K562 (cell line): ENCODE measurements around the gene GON4L. TPM values are rescaled to one million over a fixed set of nuclear protein-coding genes. Genes with fewer than 3 reads are reported as not detected.

Experiments
- ATAC-seq: fragments of 200-7000 bp; cut with Tn5 transposase; 3 replicates; pipeline ENCODE4 v1.9.1; 2020; ENCODE audit warnings: moderate library complexity
- BruUV-seq: library from RNA; stranded (reverse); fragments of 400-500 nt; replicated peaks from 2 replicates; lab custom pipeline; 2021; lab: Mats Ljungman, UMichigan
- CTCF ChIA-PET: fragments of 300-600 bp; formaldehyde crosslinking; extraction: SDS; loops from one replicate; lab custom pipeline; 2021; ENCODE audit warnings: low intra/inter-chr PET ratio; lab: Yijun Ruan, JAX
- POLR2A ChIA-PET: fragments of 300-600, 350-650 bp; sonication (Branson Sonifier 250); formaldehyde crosslinking; extraction: SDS; loops from one replicate; lab custom pipeline; 2021; ENCODE audit warnings: antibody characterized with exemption, inconsistent platforms; lab: Yijun Ruan, JAX
- DNase-seq, 4 experiments: peaks; one replicate each; pipeline versions ENCODE4 v3.0.0 to v3.0.0-alpha.2; 2011 to 2018; ENCODE audit warnings: low spot score in 3 of 4, mixed read lengths in 3 of 4; ENCODE audit errors: extremely low read depth in 1 of 4
- FAIRE-seq: peaks from 2 replicates; lab custom pipeline; 2011; peaks lifted over from hg19 to GRCh38; lab: Jason Lieb, UNC
- H2AFZ ChIP-seq: 2 replicates; pipeline ENCODE4 v1.6.0; 2011; ENCODE audit warnings: low read depth, low read length, control low read depth, inconsistent platforms
- H3K27ac ChIP-seq: fragments of 200-600 bp; 3 replicates; pipeline ENCODE4 v1.8.0; 2011; ENCODE audit warnings: low read depth, mild to moderate bottlenecking, control low read depth, inconsistent platforms, low read length, moderate library complexity, mixed read lengths; ENCODE audit errors: extremely low read depth
- H3K27me3 ChIP-seq, 2 experiments: fragments of 300-600 bp in 1 of 2; 2 replicates in 1 of 2; 3 replicates in 1 of 2; pipeline versions ENCODE4 v1.6.0 to v1.8.0; 2011; ENCODE audit warnings: inconsistent platforms in 2 of 2, low read length in 2 of 2, mild to moderate bottlenecking in 1 of 2, mixed read lengths in 1 of 2, moderate library complexity in 1 of 2; ENCODE audit not compliant: control insufficient read depth in 2 of 2, insufficient read depth in 2 of 2
- H3K36me3 ChIP-seq: fragments of 300-600 bp; 3 replicates; pipeline ENCODE4 v1.8.0; 2011; ENCODE audit warnings: mild to moderate bottlenecking, low read length, inconsistent platforms; ENCODE audit not compliant: control insufficient read depth, insufficient read depth
- H3K4me1 ChIP-seq, 2 experiments: fragments of 200-600 bp in 1 of 2; replicated peaks in 1 of 2; 2 replicates in 1 of 2; 3 replicates in 1 of 2; pipeline versions ENCODE4 v1.5.1 to v1.8.0; 2011; ENCODE audit warnings: inconsistent platforms in 2 of 2, low read length in 2 of 2, mild to moderate bottlenecking in 1 of 2, mixed read lengths in 1 of 2, moderate library complexity in 1 of 2; ENCODE audit not compliant: control insufficient read depth in 2 of 2, insufficient read depth in 2 of 2
- H3K4me2 ChIP-seq: 2 replicates; pipeline ENCODE4 v1.6.1; 2011; ENCODE audit warnings: low read length, control low read depth, inconsistent platforms, mixed read lengths; ENCODE audit not compliant: insufficient read depth
- H3K4me3 ChIP-seq: fragments of 200-600 bp; sonication (generic), shearing (Covaris generic); 2 replicates; pipeline ENCODE4 v1.5.1; 2016; ENCODE audit warnings: control low read depth, inconsistent platforms
- H3K79me2 ChIP-seq: fragments of 200-600 bp; 3 replicates; pipeline ENCODE4 v1.8.0; 2011; ENCODE audit warnings: low read length, inconsistent platforms; ENCODE audit not compliant: control insufficient read depth, insufficient read depth
- H3K9ac ChIP-seq, 2 experiments: 2 replicates each; pipeline versions ENCODE4 v1.6.0 to v1.6.1; 2011; ENCODE audit warnings: low read depth in 2 of 2, low read length in 2 of 2, control low read depth in 1 of 2, inconsistent platforms in 1 of 2, mild to moderate bottlenecking in 1 of 2, mixed read lengths in 1 of 2; ENCODE audit not compliant: insufficient read depth in 1 of 2
- H3K9me1 ChIP-seq: one replicate; pipeline ENCODE4 v1.6.0; 2011; ENCODE audit warnings: inconsistent platforms, mild to moderate bottlenecking, low read length, moderate library complexity; ENCODE audit not compliant: control insufficient read depth, insufficient read depth
- H3K9me3 ChIP-seq: replicated peaks from 2 replicates; pipeline ENCODE4 v1.5.1; 2011; ENCODE audit warnings: low read depth, low read length, inconsistent platforms; ENCODE audit not compliant: control insufficient read depth, insufficient read depth
- H4K20me1 ChIP-seq: replicated peaks from 2 replicates; pipeline ENCODE4 v1.6.1; 2011; ENCODE audit warnings: low read length, inconsistent platforms, mixed read lengths; ENCODE audit not compliant: control insufficient read depth, insufficient read depth
- ARHGAP35 ChIP-seq: fragments of 450-650 bp; IDR thresholded peaks from 2 replicates; pipeline ENCODE4 v1.6.1; 2018; ENCODE audit not compliant: partially characterized antibody
- BDP1 ChIP-seq: IDR thresholded peaks from 3 replicates; pipeline ENCODE4 v1.6.1; 2011; ENCODE audit not compliant: insufficient read length, insufficient read depth
- CTCF ChIP-seq, 3 experiments: IDR thresholded peaks in 2 of 3; conservative IDR thresholded peaks in 1 of 3; 2 replicates each; pipeline ENCODE4 v1.5.1; 2011 to 2012; ENCODE audit warnings: low read length in 3 of 3, mild to moderate bottlenecking in 3 of 3, control low read depth in 2 of 3, improper control_type of control experiment in 1 of 3, inconsistent platforms in 1 of 3, low read depth in 1 of 3, mixed read lengths in 1 of 3, moderate library complexity in 1 of 3; ENCODE audit not compliant: insufficient read depth in 2 of 3
- HNRNPUL1 ChIP-seq: fragments of 200-400 bp; formaldehyde crosslinking; IDR thresholded peaks from 2 replicates; pipeline ENCODE4 v1.6.1; 2017; ENCODE audit warnings: low read length
- MTA3 ChIP-seq: fragments of 450-650 bp; formaldehyde crosslinking; IDR thresholded peaks from 2 replicates; pipeline ENCODE4 v1.6.1; 2017; ENCODE audit warnings: mild to moderate bottlenecking, borderline replicate concordance
- NR1H2 ChIP-seq: sonication (generic); formaldehyde crosslinking; IDR thresholded peaks from 2 replicates; pipeline ENCODE4 v1.4.0; 2020; ENCODE audit warnings: mild to moderate bottlenecking, missing genetic modification reagents
- NR2C1 ChIP-seq, 2 experiments: fragments of 450-650 bp; IDR thresholded peaks; 2 replicates each; pipeline ENCODE4 v1.6.1; 2017; ENCODE audit warnings: mild to moderate bottlenecking in 2 of 2, antibody characterized with exemption in 1 of 2, inconsistent platforms in 1 of 2, missing compliant biosample characterization in 1 of 2, missing genetic modification characterization in 1 of 2
- RREB1 ChIP-seq: fragments of 250-450 bp; sonication (Bioruptor Pico); IDR thresholded peaks from 2 replicates; pipeline ENCODE4 v1.4.0; 2020
- SRSF3 ChIP-seq: fragments of 200-400 bp; formaldehyde crosslinking; IDR thresholded peaks from 2 replicates; pipeline ENCODE4 v1.6.1; 2016; ENCODE audit warnings: mild to moderate bottlenecking, low read length, moderate library complexity; ENCODE audit not compliant: insufficient read depth
- TAF9B ChIP-seq: fragments of 450-650 bp; IDR thresholded peaks from 2 replicates; pipeline ENCODE4 v1.6.1; 2018; ENCODE audit warnings: mild to moderate bottlenecking; ENCODE audit not compliant: partially characterized antibody
- TRIM24 ChIP-seq, 2 experiments: fragments of 450-650 bp; IDR thresholded peaks; 2 replicates each; pipeline ENCODE4 v1.6.1; 2016
- ZNF24 ChIP-seq: fragments of 450-650 bp; IDR thresholded peaks from 2 replicates; pipeline ENCODE4 v1.6.1; 2016
- ZNF76 ChIP-seq: fragments of 250-450 bp; sonication (Bioruptor Pico); IDR thresholded peaks from 2 replicates; pipeline ENCODE4 v1.4.0; 2020; ENCODE audit warnings: mild to moderate bottlenecking, moderate library complexity, borderline replicate concordance
- ZNF780A ChIP-seq: fragments of 250-450 bp; sonication (Bioruptor Pico); IDR thresholded peaks from 2 replicates; pipeline ENCODE4 v1.5.0; 2021; ENCODE audit warnings: mild to moderate bottlenecking
- WGBS: fragments of 100-300 bp; shearing (Covaris generic); methylation state at CpG from one replicate; pipeline ENCODE4 v1.1.6; 2016; ENCODE audit warnings: low coverage, mixed read lengths; ENCODE audit not compliant: insufficient coverage; ENCODE audit errors: missing lambda C conversion rate; 5-methylcytosine and 5-hydroxymethylcytosine counted together
- in situ Hi-C: fragments of 300-500 bp; cut with MboI; formaldehyde crosslinking; loops from 4 replicates; pipeline ENCODE4 v1.15.0; 2018; ENCODE audit warnings: inconsistent platforms, mixed read lengths
- intact Hi-C: fragments of 100-400 bp; cut with micrococcal nuclease; formaldehyde crosslinking; loops from 2 replicates; pipeline ENCODE4 v1.14.2; 2022
- polyA plus RNA-seq, 8 experiments: library from polyadenylated mRNA; depleted of rRNA in 4 of 8; stranded (reverse) in 5 of 8; unstranded in 3 of 8; fragments of >200 nt; fragmentation: Nextera tagmentation in 2 of 8; fragmentation: Illumina TruSeq in 1 of 8; extraction: Ambion mirVana in 2 of 8; extraction: Trizol in 1 of 8; gene quantifications; 2 replicates each; pipeline versions ENCODE4 v1.2.1 to v1.2.3, GENCODE V29; 2011 to 2014; ENCODE audit warnings: inconsistent platforms in 1 of 8, missing spikeins in 1 of 8
- total RNA-seq, 7 experiments: library from RNA; depleted of rRNA in 6 of 7; stranded (reverse); fragments of >200 nt in 6 of 7; fragmentation: Illumina TruSeq in 2 of 7; extraction: Trizol in 2 of 7; gene quantifications; 2 replicates each; pipeline versions ENCODE4 v1.2.1 to v1.2.3, GENCODE V29; 2011 to 2021; ENCODE audit warnings: low replicate concordance in 1 of 7

GON4L gene
- total and polyA plus RNA-seq, 9 of the 15 experiments (the other 6 are each of a cell fraction or from before 2014, with no cell fraction given) = 20.2 to 47.4 (median 33.6) TPM

- H3K36me3 ChIP-seq = no peaks in the 10 kb centered on the region
- ChIA-PET POLR2A (interaction anchor here (0.6 to 2.6 kb wide), 12 partner anchors 9 to 60 kb away, joined by 3 to 14 read pairs (median 4); no protein-coding TSS in a partner anchor), CTCF (no interaction called here)
- H3K4me2 ChIP-seq = no peak overlapping the region
- H4K20me1 ChIP-seq = no peaks in the 10 kb centered on the region
- peaks cover 8 to 23% of the 10 kb centered on the region in 2 experiments; a peak in 4 of 5 replicates for H3K4me1 ChIP-seq
- DNase-seq (no peak), ATAC-seq (no peak), FAIRE-seq (no peak)
- intact Hi-C loops = no loop called here
- no peak overlapping the region for H3K4me3 ChIP-seq
- no peaks in the 10 kb centered on the region; a peak in 1 of 5 replicates for H3K27me3 ChIP-seq
- BruUV-seq = no TSS peak
- 17% methylated on average over 2 of the region's 2 CpGs for WGBS
- no peak overlapping the region for H2AFZ ChIP-seq
- no peaks in the 10 kb centered on the region for H3K79me2 ChIP-seq
- TF ChIP-seq ZNF780A (CRISPR knock-in tag) = no peak
- TF ChIP-seq ZNF76 (CRISPR knock-in tag) = no peak
- TF ChIP-seq ARHGAP35 = no peak
- TF ChIP-seq NR1H2 (CRISPR knock-in tag) = no peak
- TF ChIP-seq CTCF (IDR thresholded peaks at IDR 0.05 in 2 of 3, conservative IDR thresholded peaks at IDR 0.05 in 1 of 3; ENCODE audit: insufficient read depth in 2 of 3, low read depth in 1 of 3, low read length in 3 of 3) = no peak
- TF ChIP-seq SRSF3 = no peak
- TF ChIP-seq NR2C1 (IDR thresholded peaks at IDR 0.05) = no peak
- TF ChIP-seq NR2C1 (tag; IDR thresholded peaks at IDR 0.05) = no peak
- no peak for TF ChIP-seq TAF9B
- TF ChIP-seq TRIM24 (IDR thresholded peaks at IDR 0.05) = no peak
- no peak for TF ChIP-seq HNRNPUL1
- TF ChIP-seq RREB1 (CRISPR knock-in tag) = no peak
- no peak for TF ChIP-seq MTA3
- no peak for TF ChIP-seq BDP1
- no peak for TF ChIP-seq ZNF24
- in situ Hi-C loops = no loop called here
- H3K9me1 ChIP-seq = no peaks in the 10 kb centered on the region
- H3K9me3 ChIP-seq = no peaks in the 10 kb centered on the region
- H3K9ac ChIP-seq = no peak overlapping the region
- H3K27ac ChIP-seq = no peak overlapping the region
These were observed 25.8 kb upstream of the GON4L start for GRCh38 chr1:155882766-155883165.
